ENCODE data around the gene TMX1. TPM values are rescaled to one million over a fixed set of nuclear protein-coding genes. Genes with fewer than 3 reads are reported as not detected.

Gene TMX1
- total and polyA plus RNA-seq, 2 donors (not counting 1 experiment from before 2014, with no cell fraction given) = 36.5 to 49.5 TPM

- Histone ChIP-seq H3K4me3 (replicated peaks in 1 of 4; ENCODE audit: control extremely low read depth in 1 of 4, insufficient read depth in 1 of 4, low read depth in 3 of 4, low read length in 4 of 4) (no peak overlapping the region), H4K20me1 (ENCODE audit: control insufficient read depth, extremely low read depth, insufficient read depth, low read length) (no peaks in the 10 kb centered on the region), H3K27me3 (ENCODE audit: control insufficient read depth, insufficient read depth, low read length) (no peaks in the 10 kb centered on the region), H3K9me3 (ENCODE audit: control insufficient read depth, insufficient read depth, low read depth, low read length) (no peaks in the 10 kb centered on the region), H3K27ac (ENCODE audit: insufficient read depth, low read length) (no peak overlapping the region), H3K9ac (ENCODE audit: insufficient read depth, low read length) (no peak overlapping the region), H2AFZ (ENCODE audit: low read length) (no peak overlapping the region), H3K79me2 (ENCODE audit: control insufficient read depth, insufficient read depth, low read length) (no peaks in the 10 kb centered on the region), H3K36me3 (ENCODE audit: control insufficient read depth, insufficient read depth, low read length) (no peaks in the 10 kb centered on the region), H3K4me2 (ENCODE audit: extremely low read depth, insufficient read depth, low read length) (no peak overlapping the region), H3K4me1 (ENCODE audit: control insufficient read depth, extremely low read depth, insufficient read depth, low read length) (peaks cover 5% of the 10 kb centered on the region)
- TF ChIP-seq EZH2 (IDR thresholded peaks at IDR 0.05; ENCODE audit: low read length, missing control alignments) = no peak
- TF ChIP-seq CTCF (conservative IDR thresholded peaks at IDR 0.05 in 1 of 2, IDR thresholded peaks at IDR 0.05 in 1 of 2; ENCODE audit: low read depth in 1 of 2, low read length in 2 of 2) = no peak
- no peak for DNase-seq (ENCODE audit: low read depth in 2 of 2)
Observed at GRCh38 chr14:51293912-51294389, 53.9 kb downstream of the TMX1 start.

- no peaks in the 10 kb centered on the region for H4K20me1 ChIP-seq (ENCODE audit: control insufficient read depth, extremely low read depth, insufficient read depth, low read length)
Observed at GRCh38 chr14:51294951-51295525, 55.0 kb downstream of the TMX1 start.

More at GRCh38 chr14:51294951-51295525, 55.0 kb downstream of the TMX1 start:
- no peak for TF ChIP-seq CTCF (conservative IDR thresholded peaks at IDR 0.05 in 1 of 2, IDR thresholded peaks at IDR 0.05 in 1 of 2; ENCODE audit: low read depth in 1 of 2, low read length in 2 of 2)
- TF ChIP-seq EZH2 (IDR thresholded peaks at IDR 0.05; ENCODE audit: low read length, missing control alignments) = no peak
- Histone ChIP-seq H3K9ac (ENCODE audit: insufficient read depth, low read length) (no peak overlapping the region), H3K9me3 (ENCODE audit: control insufficient read depth, insufficient read depth, low read depth, low read length) (no peaks in the 10 kb centered on the region), H3K27me3 (ENCODE audit: control insufficient read depth, insufficient read depth, low read length) (no peaks in the 10 kb centered on the region), H3K4me3 (replicated peaks in 1 of 4; ENCODE audit: control extremely low read depth in 1 of 4, insufficient read depth in 1 of 4, low read depth in 3 of 4, low read length in 4 of 4) (no peak overlapping the region), H3K4me1 (ENCODE audit: control insufficient read depth, extremely low read depth, insufficient read depth, low read length) (peaks cover 5% of the 10 kb centered on the region), H3K79me2 (ENCODE audit: control insufficient read depth, insufficient read depth, low read length) (no peaks in the 10 kb centered on the region), H3K27ac (ENCODE audit: insufficient read depth, low read length) (no peak overlapping the region), H3K36me3 (ENCODE audit: control insufficient read depth, insufficient read depth, low read length) (no peaks in the 10 kb centered on the region), H3K4me2 (ENCODE audit: extremely low read depth, insufficient read depth, low read length) (no peak overlapping the region), H2AFZ (ENCODE audit: low read length) (no peak overlapping the region)
- DNase-seq (ENCODE audit: low read depth in 2 of 2) = no peak
